K562 (cell line): ENCODE results near the gene ARAF. TPM values are rescaled to one million over a fixed set of nuclear protein-coding genes. Genes with fewer than 3 reads are reported as not detected.

Experiments
- MGA ChIP-seq: fragments of 450-650 bp; IDR thresholded peaks from 2 replicates; pipeline ENCODE4 v1.6.1; 2016; ENCODE audit warnings: mild to moderate bottlenecking, moderate library complexity
- PRPF4 ChIP-seq: fragments of 200-400 bp; formaldehyde crosslinking; IDR thresholded peaks from one replicate; pipeline ENCODE4 v1.6.1; 2017; ENCODE audit warnings: low read length, low read depth, mild to moderate bottlenecking; ENCODE audit not compliant: insufficient read depth, poor library complexity, severe bottlenecking
- RERE ChIP-seq: sonication (generic); formaldehyde crosslinking; IDR thresholded peaks from 2 replicates; pipeline ENCODE4 v1.8.0; 2023; ENCODE audit warnings: missing genetic modification reagents, mild to moderate bottlenecking, borderline replicate concordance
- polyA plus RNA-seq, 8 experiments: library from polyadenylated mRNA; depleted of rRNA in 4 of 8; stranded (reverse) in 5 of 8; unstranded in 3 of 8; fragments of >200 nt; fragmentation: Nextera tagmentation in 2 of 8; fragmentation: Illumina TruSeq in 1 of 8; extraction: Ambion mirVana in 2 of 8; extraction: Trizol in 1 of 8; gene quantifications; 2 replicates each; pipeline versions ENCODE4 v1.2.1 to v1.2.3, GENCODE V29; 2011 to 2014; ENCODE audit warnings: inconsistent platforms in 1 of 8, missing spikeins in 1 of 8
- total RNA-seq, 7 experiments: library from RNA; depleted of rRNA in 6 of 7; stranded (reverse); fragments of >200 nt in 6 of 7; fragmentation: Illumina TruSeq in 2 of 7; extraction: Trizol in 2 of 7; gene quantifications; 2 replicates each; pipeline versions ENCODE4 v1.2.1 to v1.2.3, GENCODE V29; 2011 to 2021; ENCODE audit warnings: low replicate concordance in 1 of 7
- TF ChIP-seq, protein P1 (sequence below), 3 experiments: fragments of 200-800 bp in 1 of 3; sonication (Bioruptor generic) in 1 of 3; sonication (generic) in 1 of 3; formaldehyde crosslinking in 1 of 3; IDR thresholded peaks; 2 replicates each; pipeline versions ENCODE4 v1.6.1 to v1.8.0; 2016 to 2022; ENCODE audit warnings: mild to moderate bottlenecking in 2 of 3, missing compliant biosample characterization in 2 of 3, missing genetic modification characterization in 2 of 3, missing genetic modification reagents in 1 of 3

Gene ARAF
- total and polyA plus RNA-seq, 9 of the 15 experiments (the other 6 are each of a cell fraction or from before 2014, with no cell fraction given) = 5.5 to 70.0 (median 29.4) TPM

GRCh38 chrX:47543496-47543895 is 17.5 kb upstream of the ARAF start (continued):
- no peak for TF ChIP-seq RERE (CRISPR knock-in tag)
- TF ChIP-seq, protein P1, sequence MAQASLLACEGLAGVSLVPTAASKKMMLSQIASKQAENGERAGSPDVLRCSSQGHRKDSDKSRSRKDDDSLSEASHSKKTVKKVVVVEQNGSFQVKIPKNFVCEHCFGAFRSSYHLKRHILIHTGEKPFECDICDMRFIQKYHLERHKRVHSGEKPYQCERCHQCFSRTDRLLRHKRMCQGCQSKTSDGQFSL (CRISPR knock-in tag; IDR thresholded peaks at IDR 0.05) = no peak
- TF ChIP-seq, protein P1 (tag; IDR thresholded peaks at IDR 0.05) = no peak
- TF ChIP-seq PRPF4 = no peak
- no peak for TF ChIP-seq MGA
